ENCODE measurements around the gene ST3GAL5.
A peak's percentile ranks its signal among the peaks of the same experiment; 100 is the strongest.

ST3GAL5 gene

GRCh38 chr2:85806358-85807118 is 82.3 kb downstream of the ST3GAL5 start:
- DNase-seq (ENCODE audit: low read depth) = no peak

GRCh38 chr2:85804583-85804982 is 84.2 kb downstream of the ST3GAL5 start:
- DNase-seq (ENCODE audit: low read depth) = peak; percentile 32

- no peak for DNase-seq (ENCODE audit: low read depth)
Observed at GRCh38 chr2:85803704-85804425, 84.9 kb downstream of the ST3GAL5 start.

DNA sequence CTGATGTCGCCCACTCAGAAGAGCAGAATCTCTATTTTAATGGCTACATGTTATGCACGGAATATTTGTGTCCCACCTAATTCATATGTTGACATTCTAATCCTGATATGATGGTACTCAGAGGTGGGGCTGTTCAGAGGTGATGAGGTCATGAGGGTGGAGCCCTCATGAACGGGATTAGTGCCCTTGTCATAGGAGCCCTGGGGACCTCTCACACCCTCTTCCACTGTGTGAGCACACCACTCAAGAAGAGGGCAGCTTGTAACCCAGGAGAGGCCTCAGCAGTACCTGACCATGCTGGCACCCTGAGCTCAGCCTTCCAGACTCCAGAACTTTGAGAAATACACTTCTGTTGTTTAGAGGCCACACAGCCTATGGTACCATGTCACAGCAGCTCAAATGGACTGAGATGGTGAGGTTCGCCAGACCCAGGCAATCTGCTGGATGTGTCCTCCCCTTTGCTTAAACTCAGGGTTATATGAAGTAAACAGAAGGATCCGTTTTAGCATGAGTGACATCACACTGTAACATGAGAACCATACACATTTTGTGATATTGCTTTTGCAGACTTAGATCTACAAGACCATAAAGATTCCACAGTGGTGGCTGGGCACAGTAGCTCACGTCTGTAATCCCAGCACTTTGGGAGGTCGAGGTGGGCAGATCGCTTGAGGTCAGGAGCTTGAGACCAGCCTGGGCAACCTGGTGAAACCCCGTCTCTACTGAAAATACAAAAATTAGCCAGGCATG is 86.3 kb downstream of the ST3GAL5 start:
- peak; percentile 50 for DNase-seq (ENCODE audit: low read depth)

GRCh38 chr2:85801871-85802270 is 86.9 kb downstream of the ST3GAL5 start:
- no peak for DNase-seq (ENCODE audit: low read depth)

DNA sequence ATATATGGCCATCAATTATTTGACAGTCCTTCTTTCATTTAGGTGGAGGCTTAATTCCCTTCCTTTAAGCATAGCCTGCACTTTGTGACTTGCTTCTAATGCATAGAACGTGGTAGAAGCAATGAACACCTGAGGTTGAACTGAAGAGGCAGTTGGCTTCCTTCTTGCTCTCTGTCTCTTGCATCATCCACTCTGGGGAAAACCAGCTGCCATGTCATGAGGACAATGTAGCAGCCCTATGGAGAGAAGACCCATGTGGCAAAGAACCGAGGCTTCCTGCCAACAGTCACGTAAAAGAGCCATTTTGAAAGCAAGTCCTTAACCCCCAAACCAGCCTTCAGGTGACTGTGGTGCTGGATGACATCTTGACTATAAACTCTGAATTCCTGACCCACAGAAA is 88.2 kb downstream of the ST3GAL5 start:
- no peak for DNase-seq (ENCODE audit: low read depth)

- DNase-seq (ENCODE audit: low read depth) = peak; percentile 16
Observed at GRCh38 chr2:85799215-85799956, 89.4 kb downstream of the ST3GAL5 start.

GRCh38 chr2:85797921-85798320 is 90.9 kb downstream of the ST3GAL5 start:
- peak; percentile 62 for DNase-seq (ENCODE audit: low read depth)

- no peak for DNase-seq (ENCODE audit: low read depth)
Observed at GRCh38 chr2:85797263-85797660, 91.5 kb downstream of the ST3GAL5 start.

DNA sequence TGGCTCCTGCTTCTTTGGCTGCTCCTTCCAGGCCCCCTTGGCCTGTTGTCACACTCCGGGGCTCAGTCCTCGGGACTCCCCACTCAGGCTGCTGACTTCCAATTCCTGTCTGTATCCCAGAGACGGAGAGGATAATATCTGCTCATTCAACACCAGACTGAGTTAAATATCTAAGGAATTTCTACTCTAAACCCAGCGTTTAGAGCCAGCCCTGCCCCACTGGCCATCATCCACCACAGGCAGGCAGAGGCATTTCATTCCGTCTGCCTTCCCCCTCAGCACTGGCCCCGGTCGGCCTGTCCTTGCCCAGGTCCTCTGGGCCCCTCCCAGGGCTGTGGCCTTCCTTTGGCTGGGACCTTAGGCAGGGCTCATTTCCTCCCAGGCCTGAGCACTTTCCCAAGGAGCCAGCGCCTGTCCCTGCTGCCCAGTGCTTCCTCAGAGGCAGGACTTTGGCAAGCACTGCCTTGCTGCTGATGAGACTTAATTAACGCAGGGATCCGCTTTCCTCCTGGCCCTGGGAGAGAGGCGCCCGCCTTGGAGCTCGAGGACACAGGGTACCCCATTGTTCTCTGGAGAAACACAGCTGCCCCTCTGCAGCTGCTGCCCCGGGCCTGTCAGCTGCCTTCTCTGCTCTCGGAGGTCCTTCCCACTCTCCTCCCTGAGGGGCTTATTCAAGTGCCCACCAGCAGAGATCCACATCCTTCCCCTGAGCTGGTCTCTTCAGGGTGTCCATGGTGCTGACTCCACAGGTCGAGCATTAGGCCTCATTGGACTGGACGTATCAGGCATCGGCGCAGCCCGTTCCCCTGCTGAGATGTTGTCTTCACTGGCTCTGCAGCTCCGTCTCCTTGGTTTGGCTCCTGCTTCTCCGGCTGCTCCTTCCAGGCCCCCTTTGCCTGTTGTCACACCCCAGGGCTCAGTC is 92.2 kb downstream of the ST3GAL5 start:
- DNase-seq (ENCODE audit: low read depth) = peak; percentile 78

DNA sequence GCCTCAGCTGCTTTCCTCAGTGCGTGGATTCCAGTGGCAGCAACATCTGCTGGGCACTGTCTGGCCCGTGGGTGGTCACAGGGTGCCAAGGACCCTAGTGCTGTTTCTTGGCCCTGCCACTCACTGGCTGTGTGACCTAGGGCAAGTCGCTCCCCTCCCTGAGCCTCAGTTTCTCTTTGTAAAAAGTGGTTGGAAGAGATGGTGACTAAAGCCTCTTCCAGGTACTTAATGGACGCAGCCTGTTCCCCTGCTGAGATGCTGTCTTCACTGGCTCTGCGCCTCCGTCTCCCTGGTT is 92.8 kb downstream of the ST3GAL5 start:
- no peak for DNase-seq (ENCODE audit: low read depth)

DNA sequence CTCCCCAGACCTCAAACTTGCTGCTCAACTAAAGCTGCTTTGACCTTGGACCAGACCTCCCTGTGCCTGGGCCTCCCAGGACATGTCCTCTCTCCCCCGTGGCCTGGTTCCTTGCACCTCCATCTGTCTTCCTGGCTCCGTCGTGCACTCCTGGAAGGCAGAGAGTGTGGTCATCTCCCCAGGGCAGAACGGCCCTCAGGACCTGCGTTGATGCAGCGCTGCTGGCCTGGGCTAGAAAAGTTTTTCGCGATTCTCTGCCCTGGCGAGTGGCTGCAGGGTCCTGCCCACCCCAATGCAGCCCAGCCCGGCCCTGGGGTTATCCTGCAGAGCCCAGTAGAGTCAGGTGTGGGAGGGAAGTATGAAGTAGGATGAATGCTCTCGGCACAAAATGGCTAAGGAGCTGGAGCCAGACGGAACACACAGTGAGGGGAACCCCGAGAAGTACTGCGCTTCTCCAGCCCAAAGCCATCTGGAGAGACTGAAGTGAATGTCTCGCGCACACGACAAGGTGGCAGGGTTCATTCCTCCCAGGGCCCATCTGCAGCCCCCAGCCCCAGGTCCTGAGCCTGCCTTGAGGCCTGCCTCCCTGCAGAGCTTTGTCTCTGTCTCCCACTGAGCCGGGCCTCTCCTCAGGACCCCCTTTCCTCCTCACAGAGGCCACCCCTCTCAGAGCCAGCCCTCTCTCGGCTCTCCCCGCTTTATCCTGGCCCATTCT is 93.3 kb downstream of the ST3GAL5 start:
- DNase-seq (ENCODE audit: low read depth) = no peak

- no peak for DNase-seq (ENCODE audit: low read depth)
Observed at GRCh38 chr2:85794491-85795121, 94.2 kb downstream of the ST3GAL5 start.

DNA sequence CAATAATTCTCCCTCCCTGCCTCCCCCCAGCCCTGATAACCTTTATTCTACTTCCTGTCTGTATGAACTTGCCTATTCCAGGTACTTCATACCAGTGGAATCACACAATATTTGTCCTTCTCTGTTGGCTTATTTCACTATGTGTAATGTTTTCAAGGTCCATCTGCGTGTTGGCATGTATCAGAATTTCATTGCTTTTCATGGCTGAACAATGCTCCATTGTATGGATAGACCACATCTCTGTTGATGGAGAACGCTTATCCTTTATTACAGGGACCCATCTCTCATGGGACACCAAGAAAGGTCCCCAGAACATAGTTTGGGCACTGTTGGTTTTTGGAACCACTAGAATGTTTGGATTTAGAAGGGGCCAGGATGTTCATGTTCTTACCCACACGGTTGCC is 94.8 kb downstream of the ST3GAL5 start:
- no peak for DNase-seq (ENCODE audit: low read depth)

- no peak for DNase-seq (ENCODE audit: low read depth)
Observed at GRCh38 chr2:85793584-85793983, 95.2 kb downstream of the ST3GAL5 start.

GRCh38 chr2:85792783-85793441 is 95.9 kb downstream of the ST3GAL5 start:
- peak; percentile 79 for DNase-seq (ENCODE audit: low read depth)

DNA sequence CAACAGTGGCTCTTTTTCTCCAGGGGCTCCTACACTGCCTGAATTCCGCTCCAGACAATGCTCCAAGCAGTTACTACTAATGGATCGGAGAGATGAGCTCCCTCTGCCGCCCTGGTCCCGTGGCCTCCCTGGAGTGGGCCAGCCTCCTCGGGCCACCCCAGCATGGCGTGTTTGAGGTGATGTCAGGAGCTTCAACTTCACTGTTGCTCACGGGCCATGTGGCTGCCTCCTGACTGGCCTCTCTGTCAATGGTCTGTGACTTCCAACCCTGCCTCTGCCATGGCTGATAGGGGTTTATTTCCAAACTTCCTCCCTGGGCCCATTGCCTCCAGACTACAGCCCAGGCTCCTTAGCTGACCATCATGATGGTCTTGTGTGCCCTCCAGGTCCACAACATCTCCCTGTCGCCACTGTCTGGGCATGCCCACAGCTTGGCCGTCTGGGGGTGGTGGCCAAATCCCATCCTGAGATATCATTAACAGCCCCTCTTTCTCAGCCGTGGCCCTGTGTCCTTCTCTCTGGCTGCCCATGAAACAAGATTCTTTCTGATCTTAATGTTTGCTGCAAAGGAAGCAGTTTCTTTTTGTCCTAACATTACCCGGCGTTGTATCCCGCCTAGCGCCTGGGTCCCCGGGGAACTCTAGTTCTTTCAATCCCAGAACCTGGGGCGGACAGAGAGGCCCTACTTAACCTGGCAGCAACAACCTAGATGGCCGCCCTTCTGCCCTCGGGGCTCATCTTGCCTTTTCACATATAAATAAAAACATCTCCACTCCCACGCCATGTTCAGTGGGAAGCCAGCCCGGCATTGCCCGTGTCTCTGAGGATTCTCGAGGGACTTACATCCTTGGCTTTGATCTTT is 96.9 kb downstream of the ST3GAL5 start:
- no peak for DNase-seq (ENCODE audit: low read depth)

GRCh38 chr2:85790499-85791188 is 98.1 kb downstream of the ST3GAL5 start:
- DNase-seq (ENCODE audit: low read depth) = no peak

Data from EH (cell line).